ENCODE results near the gene ZNF394.
"Not testable (repeated sequence)": the region's sequence is repeated elsewhere in the genome, so short reads cannot be mapped to it uniquely, and the experiment has no call there.

The ZNF394 gene

GRCh38 chr7:99499721-99500636 is at the start of gene ZNF394:
TSS of gene ZNF394 (minus strand) at chr7:99500281. CDS start at chr7:99500093, 188 bp downstream.
- DNase-seq (ENCODE audit: insufficient read length, low spot score): peak; percentile 77
- FAIRE-seq: no peak

GRCh38 chr7:99549545-99549944 is 49.5 kb upstream of the ZNF394 start:
- FAIRE-seq; DNase-seq (ENCODE audit: insufficient read length, low spot score): not testable (repeated sequence)

- not testable (repeated sequence) for FAIRE-seq; DNase-seq (ENCODE audit: insufficient read length, low spot score)
These were observed 45.2 kb upstream of the ZNF394 start for GRCh38 chr7:99545308-99545707.

GRCh38 chr7:99543916-99544315 is 43.8 kb upstream of the ZNF394 start:
- no peak for FAIRE-seq

GRCh38 chr7:99543081-99543671 is 43.1 kb upstream of the ZNF394 start:
- DNase-seq (ENCODE audit: insufficient read length, low spot score) (no peak), FAIRE-seq (no peak)

More at GRCh38 chr7:99543916-99544315, 43.8 kb upstream of the ZNF394 start:
- DNase-seq (ENCODE audit: insufficient read length, low spot score): no peak

- FAIRE-seq (no peak), DNase-seq (ENCODE audit: insufficient read length, low spot score) (no peak)
These were observed 41.1 kb upstream of the ZNF394 start for GRCh38 chr7:99541212-99541611.

- DNase-seq (ENCODE audit: insufficient read length, low spot score): no peak
- FAIRE-seq: no peak
These were observed 40.5 kb upstream of the ZNF394 start for GRCh38 chr7:99540542-99540941.

- DNase-seq (ENCODE audit: insufficient read length, low spot score): no peak
- FAIRE-seq: no peak
These were observed 39.2 kb upstream of the ZNF394 start for GRCh38 chr7:99539213-99539811.

- FAIRE-seq (no peak), DNase-seq (ENCODE audit: insufficient read length, low spot score) (no peak)
These were observed 35.6 kb upstream of the ZNF394 start for GRCh38 chr7:99535667-99536066.

- DNase-seq (ENCODE audit: insufficient read length, low spot score) (no peak), FAIRE-seq (no peak)
These were observed 31.3 kb upstream of the ZNF394 start for GRCh38 chr7:99531354-99531765.

- DNase-seq (ENCODE audit: insufficient read length, low spot score): no peak
- FAIRE-seq: no peak
These were observed 25.8 kb upstream of the ZNF394 start for GRCh38 chr7:99525713-99526440.

GRCh38 chr7:99521399-99521798 is 21.3 kb upstream of the ZNF394 start:
- DNase-seq (ENCODE audit: insufficient read length, low spot score) (no peak), FAIRE-seq (no peak)

- no peak for DNase-seq (ENCODE audit: insufficient read length, low spot score)
- FAIRE-seq: no peak
These were observed 14.0 kb upstream of the ZNF394 start for GRCh38 chr7:99514050-99514449.

GRCh38 chr7:99505324-99505662 is 5.2 kb upstream of the ZNF394 start:
- DNase-seq (ENCODE audit: insufficient read length, low spot score): no peak
- no peak for FAIRE-seq

- DNase-seq (ENCODE audit: insufficient read length, low spot score) (peak; percentile 80), FAIRE-seq (no peak)
These were observed 4.7 kb upstream of the ZNF394 start, which contains the start of gene ZKSCAN5 for GRCh38 chr7:99504603-99505323. TSS of gene ZKSCAN5 (plus strand) at chr7:99504662. CDS start at chr7:99506045, 1,383 bp downstream.

- no peak for FAIRE-seq
These were observed 4.2 kb upstream of the ZNF394 start for GRCh38 chr7:99504281-99504602.

GRCh38 chr7:99501236-99501635 is 1.2 kb upstream of the ZNF394 start:
- FAIRE-seq; DNase-seq (ENCODE audit: insufficient read length, low spot score): not testable (repeated sequence)

More at GRCh38 chr7:99504281-99504602, 4.2 kb upstream of the ZNF394 start:
- peak; percentile 93 for DNase-seq (ENCODE audit: insufficient read length, low spot score)

- no peak for FAIRE-seq
- no peak for DNase-seq (ENCODE audit: insufficient read length, low spot score)
These were observed 542 bp upstream of the ZNF394 start for GRCh38 chr7:99500637-99501009.

GRCh38 chr7:99499371-99499720 is 735 bp downstream of the ZNF394 start:
- FAIRE-seq (no peak), DNase-seq (ENCODE audit: insufficient read length, low spot score) (no peak)

GRCh38 chr7:99498546-99498944 is 1.5 kb downstream of the ZNF394 start:
- DNase-seq (ENCODE audit: insufficient read length, low spot score) (no peak), FAIRE-seq (no peak)
